ENCODE results near the gene LRRTM1. TPM values are rescaled to one million over a fixed set of nuclear protein-coding genes. Genes with fewer than 3 reads are reported as not detected.

LRRTM1 gene
- total RNA-seq, 1 donor from 2014 or later = 6.7 TPM

GRCh38 chr2:80302001-80302313 lies 2.6 kb downstream of the LRRTM1 start:
- TF ChIP-seq, protein P1, sequence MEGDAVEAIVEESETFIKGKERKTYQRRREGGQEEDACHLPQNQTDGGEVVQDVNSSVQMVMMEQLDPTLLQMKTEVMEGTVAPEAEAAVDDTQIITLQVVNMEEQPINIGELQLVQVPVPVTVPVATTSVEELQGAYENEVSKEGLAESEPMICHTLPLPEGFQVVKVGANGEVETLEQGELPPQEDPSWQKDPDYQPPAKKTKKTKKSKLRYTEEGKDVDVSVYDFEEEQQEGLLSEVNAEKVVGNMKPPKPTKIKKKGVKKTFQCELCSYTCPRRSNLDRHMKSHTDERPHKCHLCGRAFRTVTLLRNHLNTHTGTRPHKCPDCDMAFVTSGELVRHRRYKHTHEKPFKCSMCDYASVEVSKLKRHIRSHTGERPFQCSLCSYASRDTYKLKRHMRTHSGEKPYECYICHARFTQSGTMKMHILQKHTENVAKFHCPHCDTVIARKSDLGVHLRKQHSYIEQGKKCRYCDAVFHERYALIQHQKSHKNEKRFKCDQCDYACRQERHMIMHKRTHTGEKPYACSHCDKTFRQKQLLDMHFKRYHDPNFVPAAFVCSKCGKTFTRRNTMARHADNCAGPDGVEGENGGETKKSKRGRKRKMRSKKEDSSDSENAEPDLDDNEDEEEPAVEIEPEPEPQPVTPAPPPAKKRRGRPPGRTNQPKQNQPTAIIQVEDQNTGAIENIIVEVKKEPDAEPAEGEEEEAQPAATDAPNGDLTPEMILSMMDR (IDR thresholded peaks at IDR 0.05) = no peak
- Histone ChIP-seq H3K4me1 (no peaks in the 10 kb centered on the region), H3K9me3 (no peaks in the 10 kb centered on the region), H3K36me3 (no peaks in the 10 kb centered on the region), H3K27me3 (peaks cover 8% of the 10 kb centered on the region), H3K4me3 (no peak overlapping the region), H3K27ac (no peak overlapping the region)
- intact Hi-C loops (cut with DNase I) = no loop called here
- no peak for DNase-seq (ENCODE audit: low spot score in 2 of 2)

DNA sequence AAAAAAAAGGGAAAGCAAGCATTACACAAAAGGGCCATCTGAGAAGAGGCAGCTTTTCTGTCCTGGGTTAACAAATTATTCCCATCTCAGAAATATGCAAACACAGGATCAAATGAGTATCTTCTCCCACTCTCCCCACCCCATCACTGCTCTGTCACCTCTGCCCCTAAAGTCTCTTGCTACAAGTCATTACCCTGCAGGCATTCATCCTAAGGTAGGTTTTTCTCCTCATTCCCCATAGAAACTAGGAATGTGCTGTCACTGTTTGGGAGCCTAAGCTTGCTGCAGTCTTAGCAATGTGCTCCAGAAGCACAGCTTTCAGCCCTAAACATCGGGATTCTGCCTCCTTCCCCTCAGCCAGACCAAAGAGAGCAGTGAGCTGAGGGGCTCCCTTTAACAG lies 3.6 kb downstream of the LRRTM1 start:
- TF ChIP-seq, protein P1 (IDR thresholded peaks at IDR 0.05) = no peak
- Histone ChIP-seq H3K27ac (no peak overlapping the region), H3K36me3 (no peaks in the 10 kb centered on the region), H3K4me3 (no peak overlapping the region), H3K27me3 (peaks cover 8% of the 10 kb centered on the region), H3K4me1 (no peaks in the 10 kb centered on the region), H3K9me3 (no peaks in the 10 kb centered on the region)
- DNase-seq (ENCODE audit: low spot score in 2 of 2) = no peak
- intact Hi-C loops (cut with DNase I) = no loop called here

GRCh38 chr2:80300346-80300745 lies 4.2 kb downstream of the LRRTM1 start:
- no peaks in the 10 kb centered on the region for H3K36me3 ChIP-seq
- H3K4me3 ChIP-seq = no peak overlapping the region
- H3K27me3 ChIP-seq = peaks cover 8% of the 10 kb centered on the region
- no peaks in the 10 kb centered on the region for H3K9me3 ChIP-seq
- TF ChIP-seq, protein P1 (IDR thresholded peaks at IDR 0.05) = no peak
- H3K4me1 ChIP-seq = no peaks in the 10 kb centered on the region
- H3K27ac ChIP-seq = no peak overlapping the region
- DNase-seq (ENCODE audit: low spot score in 2 of 2) = no peak
- intact Hi-C loops (cut with DNase I) = no loop called here

GRCh38 chr2:80299661-80300060 lies 4.9 kb downstream of the LRRTM1 start:
- Histone ChIP-seq H3K36me3 (no peaks in the 10 kb centered on the region), H3K27me3 (peaks cover 8% of the 10 kb centered on the region), H3K27ac (no peak overlapping the region), H3K4me1 (no peaks in the 10 kb centered on the region), H3K4me3 (no peak overlapping the region), H3K9me3 (no peaks in the 10 kb centered on the region)
- TF ChIP-seq, protein P1 (IDR thresholded peaks at IDR 0.05) = no peak
- intact Hi-C loops (cut with DNase I) = no loop called here
- no peak for DNase-seq (ENCODE audit: low spot score in 2 of 2)

GRCh38 chr2:80298954-80299353 lies 5.6 kb downstream of the LRRTM1 start:
- intact Hi-C loops (cut with DNase I) = no loop called here
- H3K9me3 ChIP-seq = no peaks in the 10 kb centered on the region
- no peaks in the 10 kb centered on the region for H3K36me3 ChIP-seq
- H3K4me3 ChIP-seq = no peak overlapping the region
- no peak for DNase-seq (ENCODE audit: low spot score in 2 of 2)
- TF ChIP-seq, protein P1 (IDR thresholded peaks at IDR 0.05) = no peak
- H3K27me3 ChIP-seq = peaks cover 8% of the 10 kb centered on the region
- no peak overlapping the region for H3K27ac ChIP-seq
- H3K4me1 ChIP-seq = no peaks in the 10 kb centered on the region

DNA sequence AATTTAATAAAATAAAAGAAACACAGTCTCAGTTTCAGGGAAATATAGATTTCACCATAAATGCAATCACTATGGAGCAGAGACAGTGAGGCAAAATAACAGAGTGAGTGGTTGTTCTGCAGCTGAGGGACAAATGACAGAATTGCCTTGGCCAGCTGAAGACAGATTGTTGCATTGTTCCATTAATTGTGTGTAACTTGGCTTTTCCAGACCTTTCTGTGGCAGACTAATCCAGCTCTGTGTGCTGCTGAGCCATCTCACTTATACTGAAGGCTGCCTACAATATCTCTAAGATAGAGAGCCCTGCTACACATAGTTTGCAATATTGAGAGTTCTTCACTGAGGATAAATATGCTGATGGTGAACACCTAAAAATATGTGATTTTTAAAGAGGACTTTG lies 11.5 kb downstream of the LRRTM1 start:
- DNase-seq (ENCODE audit: low spot score in 2 of 2) = no peak
- H3K4me1 ChIP-seq = no peaks in the 10 kb centered on the region
- H3K9me3 ChIP-seq = no peaks in the 10 kb centered on the region
- H3K36me3 ChIP-seq = no peaks in the 10 kb centered on the region
- H3K27me3 ChIP-seq = no peaks in the 10 kb centered on the region
- intact Hi-C loops (cut with DNase I) = no loop called here
- TF ChIP-seq, protein P1 (IDR thresholded peaks at IDR 0.05) = no peak
- H3K27ac ChIP-seq = no peak overlapping the region
- H3K4me3 ChIP-seq = no peak overlapping the region

All from ascending aorta (tissue), 2 donors.